H1 (cell line): ENCODE results near the gene BSN. TPM values are rescaled to one million over a fixed set of nuclear protein-coding genes. Genes with fewer than 3 reads are reported as not detected.

Source experiments
- CTCF ChIA-PET: fragments of 300-600 bp; sonication (Branson Sonifier 250); formaldehyde crosslinking; loops from one replicate; lab custom pipeline; 2021; ENCODE audit not compliant: partially characterized antibody; lab: Charles Lee
- POLR2A ChIA-PET: fragments of 300-600 bp; sonication (Branson Sonifier 250); formaldehyde crosslinking; loops from one replicate; lab custom pipeline; 2021; ENCODE audit warnings: inconsistent platforms; ENCODE audit not compliant: partially characterized antibody; lab: Charles Lee
- DNase-seq, 2 experiments: peaks; one replicate each; pipeline versions ENCODE4 v3.0.0 to v3.0.0-alpha.2; 2010 to 2022; ENCODE audit warnings: low spot score in 2 of 2, low read depth in 1 of 2, mixed read lengths in 1 of 2
- FAIRE-seq: peaks from 2 replicates; lab custom pipeline; 2011; peaks lifted over from hg19 to GRCh38; lab: Jason Lieb, UNC
- H2AFZ ChIP-seq: 2 replicates; pipeline ENCODE4 v1.8.1; 2012; ENCODE audit warnings: low read length, inconsistent platforms
- H2AK5ac ChIP-seq: 2 replicates; pipeline ENCODE4 v1.6.1; 2013; ENCODE audit warnings: low read depth, low read length
- H2BK120ac ChIP-seq: replicated peaks from 2 replicates; pipeline ENCODE3; 2013; ENCODE audit warnings: low read depth, low read length, inconsistent platforms
- H2BK12ac ChIP-seq: 2 replicates; pipeline ENCODE4 v1.6.1; 2013; ENCODE audit warnings: low read depth, low read length
- H2BK15ac ChIP-seq: 2 replicates; pipeline ENCODE4 v1.6.1; 2013; ENCODE audit warnings: low read length
- H2BK20ac ChIP-seq: 2 replicates; pipeline ENCODE4 v1.6.1; 2013; ENCODE audit warnings: low read length
- H2BK5ac ChIP-seq: 2 replicates; pipeline ENCODE4 v1.6.1; 2013; ENCODE audit warnings: low read depth, low read length
- H3K14ac ChIP-seq: 2 replicates; pipeline ENCODE4 v1.6.1; 2013; ENCODE audit warnings: inconsistent platforms; ENCODE audit not compliant: insufficient read length
- H3K18ac ChIP-seq: 2 replicates; pipeline ENCODE4 v1.6.1; 2013; ENCODE audit warnings: low read length; ENCODE audit errors: extremely low read depth
- H3K23ac ChIP-seq: 2 replicates; pipeline ENCODE4 v1.6.1; 2013; ENCODE audit warnings: inconsistent platforms; ENCODE audit not compliant: insufficient read length
- H3K23me2 ChIP-seq: 2 replicates; pipeline ENCODE4 v1.6.1; 2013; ENCODE audit warnings: low read depth, low read length
- H3K27ac ChIP-seq: 2 replicates; pipeline ENCODE4 v1.6.1; 2011; ENCODE audit warnings: low read depth, low read length, inconsistent platforms
- H3K27me3 ChIP-seq, 4 experiments: replicated peaks in 1 of 4; 1 replicate in 1 of 4; 2 replicates in 3 of 4; pipeline versions ENCODE4 v1.6.1 to v1.8.1; 2011 to 2013; ENCODE audit warnings: low read length in 3 of 4, mild to moderate bottlenecking in 3 of 4, inconsistent platforms in 2 of 4, mixed read lengths in 2 of 4, moderate library complexity in 1 of 4; ENCODE audit not compliant: control insufficient read depth in 3 of 4, insufficient read depth in 3 of 4; ENCODE audit errors: extremely low read depth in 1 of 4
- H3K36me3 ChIP-seq, 4 experiments: 2 replicates each; pipeline versions ENCODE4 v1.6.1 to v1.8.1; 2011 to 2013; ENCODE audit warnings: mild to moderate bottlenecking in 4 of 4, low read length in 3 of 4, moderate library complexity in 2 of 4, control low read depth in 1 of 4, inconsistent platforms in 1 of 4; ENCODE audit not compliant: insufficient read depth in 4 of 4, control insufficient read depth in 2 of 4
- H3K4ac ChIP-seq: replicated peaks from 2 replicates; pipeline ENCODE3; 2013; ENCODE audit warnings: low read length, low read depth, mixed read lengths, inconsistent platforms; ENCODE audit not compliant: insufficient read length
- H3K4me1 ChIP-seq, 4 experiments: replicated peaks in 1 of 4; 1 replicate in 1 of 4; 2 replicates in 3 of 4; pipeline versions ENCODE4 v1.6.1 to v1.8.1; 2011 to 2013; ENCODE audit warnings: low read length in 3 of 4, inconsistent platforms in 2 of 4, mixed read lengths in 1 of 4; ENCODE audit not compliant: insufficient read depth in 4 of 4, control insufficient read depth in 3 of 4
- H3K4me2 ChIP-seq, 2 experiments: 2 replicates each; pipeline versions ENCODE4 v1.6.1 to v1.8.1; 2011 to 2013; ENCODE audit warnings: low read depth in 2 of 2, low read length in 2 of 2, control low read depth in 1 of 2, inconsistent platforms in 1 of 2, mild to moderate bottlenecking in 1 of 2; ENCODE audit not compliant: insufficient read depth in 1 of 2
- H3K4me3 ChIP-seq, 4 experiments: fragments of 200-600, 300-600 bp in 1 of 4; sonication (generic), shearing (Covaris generic), sonication (Bioruptor Twin) in 1 of 4; 2 replicates each; pipeline versions ENCODE4 v1.5.1 to v1.8.1; 2011 to 2016; ENCODE audit warnings: low read length in 4 of 4, low read depth in 3 of 4, control low read depth in 2 of 4, inconsistent platforms in 2 of 4, mild to moderate bottlenecking in 2 of 4, mixed read lengths in 1 of 4, moderate library complexity in 1 of 4; ENCODE audit not compliant: insufficient read depth in 2 of 4; ENCODE audit errors: extremely low read depth in 1 of 4
- H3K56ac ChIP-seq: replicated peaks from 2 replicates; pipeline ENCODE3; 2013; ENCODE audit warnings: low read depth, mild to moderate bottlenecking, mixed read lengths, low read length, inconsistent platforms; ENCODE audit not compliant: insufficient read length
- H3K79me1 ChIP-seq: 2 replicates; pipeline ENCODE4 v1.6.1; 2013; ENCODE audit warnings: low read depth, low read length, control low read depth
- H3K79me2 ChIP-seq, 2 experiments: 2 replicates each; pipeline versions ENCODE4 v1.6.1 to v1.8.1; 2012 to 2013; ENCODE audit warnings: low read length in 2 of 2, mild to moderate bottlenecking in 2 of 2, inconsistent platforms in 1 of 2; ENCODE audit not compliant: insufficient read depth in 2 of 2, control insufficient read depth in 1 of 2
- H3K9ac ChIP-seq, 4 experiments: replicated peaks in 1 of 4; 1 replicate in 1 of 4; 2 replicates in 3 of 4; pipeline versions ENCODE4 v1.6.1 to v1.8.1; 2011 to 2013; ENCODE audit warnings: low read depth in 3 of 4, low read length in 3 of 4, control low read depth in 2 of 4, mild to moderate bottlenecking in 2 of 4, moderate library complexity in 2 of 4, inconsistent platforms in 1 of 4; ENCODE audit errors: extremely low read depth in 1 of 4
- H3K9me3 ChIP-seq, 2 experiments: 2 replicates each; pipeline versions ENCODE4 v1.6.1 to v1.8.1; 2012 to 2013; ENCODE audit warnings: mild to moderate bottlenecking in 2 of 2, moderate library complexity in 2 of 2, control low read depth in 1 of 2, inconsistent platforms in 1 of 2, low read depth in 1 of 2, low read length in 1 of 2, mixed read lengths in 1 of 2; ENCODE audit not compliant: insufficient read depth in 2 of 2
- H4K20me1 ChIP-seq, 2 experiments: replicated peaks in 1 of 2; 2 replicates each; pipeline versions ENCODE3 to v1.8.1; 2011 to 2013; ENCODE audit warnings: inconsistent platforms in 2 of 2, low read length in 2 of 2, mild to moderate bottlenecking in 1 of 2; ENCODE audit not compliant: insufficient read depth in 2 of 2, control insufficient read depth in 1 of 2
- H4K5ac ChIP-seq: 2 replicates; pipeline ENCODE4 v1.6.1; 2013; ENCODE audit warnings: low read length, low read depth, mixed read lengths, inconsistent platforms; ENCODE audit not compliant: insufficient read length
- H4K8ac ChIP-seq: 2 replicates; pipeline ENCODE4 v1.8.0; 2013; ENCODE audit warnings: mild to moderate bottlenecking, moderate library complexity, low read length, inconsistent platforms; ENCODE audit not compliant: insufficient read depth; ENCODE audit errors: extremely low read depth
- H4K91ac ChIP-seq: replicated peaks from 2 replicates; pipeline ENCODE3; 2013; ENCODE audit warnings: low read length, mixed read lengths, inconsistent platforms; ENCODE audit not compliant: insufficient read length
- ASH2L ChIP-seq: fragments of 200-600, 300-600 bp; sonication (generic); IDR thresholded peaks from one replicate; pipeline ENCODE4 v1.7.1; 2017; ENCODE audit warnings: low read length
- CHD1 ChIP-seq: IDR thresholded peaks from 2 replicates; pipeline ENCODE4 v1.6.1; 2012; ENCODE audit warnings: low read depth, low read length, improper control_type of control experiment
- CTBP2 ChIP-seq: IDR thresholded peaks from 2 replicates; pipeline ENCODE4 v1.7.0; 2011; ENCODE audit warnings: borderline replicate concordance, mild to moderate bottlenecking, moderate library complexity, mixed read lengths, low read length; ENCODE audit not compliant: insufficient read depth, insufficient read length
- EGR1 ChIP-seq: IDR thresholded peaks from 2 replicates; pipeline ENCODE4 v1.6.1; 2011; ENCODE audit warnings: low read depth, low read length, borderline replicate concordance
- FOSL1 ChIP-seq: IDR thresholded peaks from 2 replicates; pipeline ENCODE4 v1.6.1; 2011; ENCODE audit warnings: mild to moderate bottlenecking, low read depth, low read length, moderate library complexity; ENCODE audit not compliant: insufficient read depth
- HDAC6 ChIP-seq: IDR thresholded peaks from one replicate; pipeline ENCODE4 v1.7.1; 2012; ENCODE audit warnings: low read depth, mild to moderate bottlenecking, inconsistent platforms, low read length, moderate library complexity
- JUND ChIP-seq: IDR thresholded peaks from 2 replicates; pipeline ENCODE4 v1.6.1; 2011; ENCODE audit warnings: mild to moderate bottlenecking, improper control_type of control experiment, low read length
- POU5F1 ChIP-seq: IDR thresholded peaks from 2 replicates; pipeline ENCODE4 v1.6.1; 2011; ENCODE audit warnings: low read depth, mild to moderate bottlenecking, low read length, moderate library complexity
- RXRA ChIP-seq: IDR thresholded peaks from 2 replicates; pipeline ENCODE4 v1.6.1; 2011; ENCODE audit warnings: low read depth, mild to moderate bottlenecking, low read length, moderate library complexity; ENCODE audit not compliant: insufficient read depth
- SAP30 ChIP-seq: fragments of 300-600 bp; sonication (generic); IDR thresholded peaks from 2 replicates; pipeline ENCODE4 v1.7.1; 2012; ENCODE audit warnings: low read length, moderate library complexity, mild to moderate bottlenecking, inconsistent platforms; ENCODE audit not compliant: insufficient read depth, insufficient replicate concordance
- TEAD4 ChIP-seq: IDR thresholded peaks from 2 replicates; pipeline ENCODE4 v1.6.1; 2012; ENCODE audit warnings: low read depth, low read length, inconsistent platforms, mixed read lengths
- YY1 ChIP-seq: IDR thresholded peaks from 2 replicates; pipeline ENCODE4 v1.6.1; 2011; ENCODE audit warnings: low read depth, mild to moderate bottlenecking, low read length
- WGBS, 2 experiments: shearing (Covaris generic) in 1 of 2; methylation state at CpG; one replicate each; pipeline versions ENCODE4 v1.1.6 to v1.1.7; 2013 to 2015; ENCODE audit warnings: low lambda C conversion rate in 2 of 2, mixed read lengths in 2 of 2, inconsistent platforms in 1 of 2, low coverage in 1 of 2, missing lambda C conversion rate in 1 of 2; ENCODE audit not compliant: insufficient replicate concordance in 2 of 2, insufficient coverage in 1 of 2, insufficient read length in 1 of 2; ENCODE audit errors: extremely low coverage in 1 of 2, missing lambda C conversion rate in 1 of 2; 5-methylcytosine and 5-hydroxymethylcytosine counted together
- polyA plus RNA-seq, 7 experiments: library from polyadenylated mRNA; depleted of rRNA in 3 of 7; stranded (reverse) in 5 of 7; unstranded in 2 of 7; fragments of >200 nt in 5 of 7; fragments of 200-250 nt in 2 of 7; gene quantifications; 1 replicate in 5 of 7; 2 replicates in 1 of 7; 4 replicates in 1 of 7; pipeline versions ENCODE4 v1.2.1 to v1.2.3, GENCODE V29; 2011 to 2013; ENCODE audit warnings: missing spikeins in 2 of 7, mixed read lengths in 2 of 7
- total RNA-seq: library from RNA; stranded (reverse); fragmentation: NEBNext Ultra II Directional; extraction: Animal tissue kit (Norgen Biotek cat#: 25700); gene quantifications from 2 replicates; pipeline ENCODE4 v1.2.1, GENCODE V29; 2021

BSN gene
- total and polyA plus RNA-seq, 2 of the 8 experiments (the other 6 are each of a cell fraction or from before 2014, with no cell fraction given): 0.60 to 3.0 TPM

DNA sequence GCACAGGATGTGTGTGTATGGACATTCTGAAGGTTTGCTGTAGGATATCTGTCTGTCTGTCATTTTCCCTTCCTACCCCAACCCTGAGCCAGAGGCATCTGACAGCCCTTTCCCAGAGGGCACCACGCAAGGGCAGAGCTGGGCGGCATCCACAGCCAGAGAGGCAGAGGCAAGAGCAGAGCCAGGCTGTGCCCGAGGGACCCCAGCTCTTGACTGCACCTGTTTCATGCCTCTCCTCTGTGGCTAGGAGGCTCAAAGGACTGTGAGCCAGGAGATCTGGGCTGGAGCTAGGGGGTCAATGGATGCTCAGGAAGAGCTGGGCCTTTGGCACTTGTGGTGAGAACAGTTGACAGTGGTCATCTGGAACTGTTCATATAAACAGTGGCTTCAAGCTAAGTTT lies 115.1 kb downstream of the BSN start:
- Histone ChIP-seq H3K56ac (no peak overlapping the region), H3K79me2 (peaks cover 0 to 3% of the 10 kb centered on the region in 2 experiments; a peak in 1 of 4 replicates), H3K36me3 (no peaks in the 10 kb centered on the region), H3K4me2 (no peak overlapping the region), H2BK20ac (no peak overlapping the region), H3K27me3 (no peaks in the 10 kb centered on the region), H3K4ac (no peak overlapping the region), H4K91ac (no peak overlapping the region), H4K8ac (no peak overlapping the region), H3K14ac (no peak overlapping the region), H3K79me1 (no peaks in the 10 kb centered on the region), H4K20me1 (no peaks in the 10 kb centered on the region), H2AK5ac (no peak overlapping the region), H3K18ac (no peak overlapping the region), H3K4me3 (no peak overlapping the region), H3K27ac (no peak overlapping the region), H2BK120ac (no peak overlapping the region), H3K9ac (no peak overlapping the region), H2AFZ (no peak overlapping the region), H3K23me2 (peaks cover 6% of the 10 kb centered on the region; the same call in 1 of the 2 replicates), H3K23ac (no peak overlapping the region), H2BK15ac (no peak overlapping the region), H3K9me3 (no peaks in the 10 kb centered on the region), H2BK5ac (0 out of 2 replicates have a peak overlapping the region, but pooled peaks have one; percentile 19), H4K5ac (no peak overlapping the region), H3K4me1 (peaks cover 0 to 11% (median 2%) of the 10 kb centered on the region in 4 experiments; a peak in 2 of 7 replicates), H2BK12ac (no peak overlapping the region)
- WGBS, 2 experiments: 98% methylated on average over 3 of the region's 3 CpGs; no CpG with 5 or more reads in 1 of the 2 experiments
- FAIRE-seq (no peak), DNase-seq (no peak)
- TF ChIP-seq YY1: no peak
- TF ChIP-seq POU5F1: no peak
- TF ChIP-seq CHD1: no peak
- no peak for TF ChIP-seq CTBP2
- TF ChIP-seq HDAC6: no peak
- no peak for TF ChIP-seq ASH2L
- TF ChIP-seq JUND: no peak
- no peak for TF ChIP-seq RXRA
- TF ChIP-seq TEAD4: no peak
- TF ChIP-seq SAP30: no peak
- TF ChIP-seq FOSL1: no peak
- TF ChIP-seq EGR1: no peak
- CTCF ChIA-PET: interaction anchor here (0.7 to 5.4 kb wide), 12 partner anchors 12 to 215 kb away, joined by 3 to 159 read pairs (median 4); no protein-coding TSS in a partner anchor
- POLR2A ChIA-PET: interaction anchor here (0.9 to 1.3 kb wide), 3 partner anchors 129 to 137 kb away, joined by 3 to 4 read pairs (median 4); no protein-coding TSS in a partner anchor
